ENCODE data around the gene UGP2.
A peak's percentile ranks its signal among the peaks of the same experiment; 100 is the strongest.

Gene UGP2

DNA sequence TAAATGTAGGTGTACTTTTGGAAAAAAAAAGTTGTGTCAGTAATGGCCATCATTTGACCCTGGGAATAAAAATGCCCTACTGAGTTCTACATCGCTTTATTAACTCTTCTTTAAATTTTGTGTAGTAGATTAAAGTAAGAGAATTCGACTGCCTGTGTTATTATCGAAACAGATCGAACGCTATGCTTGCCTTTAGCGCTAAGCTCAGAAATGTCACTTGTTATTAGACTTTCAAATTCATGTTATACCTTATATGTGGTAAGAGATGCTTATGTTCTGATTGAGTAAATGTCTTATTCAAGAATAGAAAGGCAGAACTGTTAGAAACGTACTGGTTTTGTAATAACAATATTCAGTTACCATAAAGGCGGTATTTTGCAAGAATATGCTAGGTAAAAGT, 1.4 kb downstream of the UGP2 start:
- Histone ChIP-seq H3K4me3 (ENCODE audit: low read depth, low read length) (peak overlapping the region; percentile 93), H2AFZ (no peak overlapping the region), H3K27ac (peak overlapping the region; percentile 99), H3K4me1 (peaks cover 3% of the 10 kb centered on the region), H3K27me3 (ENCODE audit: control insufficient read depth, insufficient read depth, low read length) (no peaks in the 10 kb centered on the region), H3K79me2 (peaks cover 34% of the 10 kb centered on the region), H3K36me3 (ENCODE audit: control insufficient read depth, insufficient read depth, low read length) (no peaks in the 10 kb centered on the region), H3K9me3 (ENCODE audit: control insufficient read depth, low read length) (no peaks in the 10 kb centered on the region), H3K4me2 (ENCODE audit: low read length) (peak overlapping the region; percentile 90), H3K9ac (no peak overlapping the region)
- TF ChIP-seq CTCF (IDR thresholded peaks at IDR 0.05), result no peak

DNA sequence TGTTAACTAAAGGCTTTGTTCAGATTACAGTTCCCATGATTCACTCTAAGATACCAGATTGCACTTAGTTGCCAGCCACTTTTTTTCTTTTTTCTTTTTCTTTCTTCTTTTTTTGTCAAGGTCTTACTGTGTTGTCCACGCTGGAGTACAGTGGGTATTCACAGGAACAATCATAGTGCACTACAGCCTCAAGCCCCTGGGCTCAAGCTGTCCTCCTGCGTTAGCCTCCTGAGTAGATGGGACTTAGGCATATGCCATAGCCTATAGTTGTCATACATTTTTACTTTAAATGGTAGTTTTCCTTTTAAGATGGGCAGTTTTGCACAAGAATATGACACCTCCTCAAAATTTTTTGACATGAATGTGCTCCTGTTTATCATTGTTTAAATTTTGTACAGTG, 2.1 kb downstream of the UGP2 start:
- H3K9ac ChIP-seq, result no peak overlapping the region
- peaks cover 4% of the 10 kb centered on the region for H3K4me1 ChIP-seq
- H3K27me3 ChIP-seq (ENCODE audit: control insufficient read depth, insufficient read depth, low read length), result no peaks in the 10 kb centered on the region
- no peaks in the 10 kb centered on the region for H3K36me3 ChIP-seq (ENCODE audit: control insufficient read depth, insufficient read depth, low read length)
- H3K4me3 ChIP-seq (ENCODE audit: low read depth, low read length), result no peak overlapping the region
- no peak overlapping the region for H2AFZ ChIP-seq
- H3K27ac ChIP-seq, result no peak overlapping the region
- no peaks in the 10 kb centered on the region for H3K9me3 ChIP-seq (ENCODE audit: control insufficient read depth, low read length)
- H3K4me2 ChIP-seq (ENCODE audit: low read length), result no peak overlapping the region
- no peak for TF ChIP-seq CTCF (IDR thresholded peaks at IDR 0.05)
- H3K79me2 ChIP-seq, result peaks cover 34% of the 10 kb centered on the region

- no peaks in the 10 kb centered on the region for H3K9me3 ChIP-seq (ENCODE audit: control insufficient read depth, low read length)
- no peak overlapping the region for H3K9ac ChIP-seq
- peaks cover 10% of the 10 kb centered on the region for H3K4me1 ChIP-seq
- no peaks in the 10 kb centered on the region for H3K27me3 ChIP-seq (ENCODE audit: control insufficient read depth, insufficient read depth, low read length)
- no peaks in the 10 kb centered on the region for H3K36me3 ChIP-seq (ENCODE audit: control insufficient read depth, insufficient read depth, low read length)
- H3K4me3 ChIP-seq (ENCODE audit: low read depth, low read length), result no peak overlapping the region
- peaks cover 34% of the 10 kb centered on the region for H3K79me2 ChIP-seq
- no peak overlapping the region for H3K27ac ChIP-seq
- H3K4me2 ChIP-seq (ENCODE audit: low read length), result no peak overlapping the region
- TF ChIP-seq CTCF (IDR thresholded peaks at IDR 0.05), result no peak
- no peak overlapping the region for H2AFZ ChIP-seq
Observed at GRCh38 chr2:63844616-63845015, 2.9 kb downstream of the UGP2 start.

- H3K4me3 ChIP-seq (ENCODE audit: low read depth, low read length), result no peak overlapping the region
Observed at GRCh38 chr2:63845866-63846265, 4.2 kb downstream of the UGP2 start.

More at GRCh38 chr2:63845866-63846265, 4.2 kb downstream of the UGP2 start:
- no peak overlapping the region for H3K27ac ChIP-seq
- TF ChIP-seq CTCF (IDR thresholded peaks at IDR 0.05), result no peak
- peaks cover 10% of the 10 kb centered on the region for H3K4me1 ChIP-seq
- no peak overlapping the region for H3K4me2 ChIP-seq (ENCODE audit: low read length)
- H3K9ac ChIP-seq, result no peak overlapping the region
- no peaks in the 10 kb centered on the region for H3K36me3 ChIP-seq (ENCODE audit: control insufficient read depth, insufficient read depth, low read length)
- no peak overlapping the region for H2AFZ ChIP-seq
- H3K9me3 ChIP-seq (ENCODE audit: control insufficient read depth, low read length), result no peaks in the 10 kb centered on the region
- peaks cover 34% of the 10 kb centered on the region for H3K79me2 ChIP-seq
- no peaks in the 10 kb centered on the region for H3K27me3 ChIP-seq (ENCODE audit: control insufficient read depth, insufficient read depth, low read length)
